HCT116 (cell line): ENCODE results near the gene TGFBR1.

Experiments used
- CBX3 ChIP-seq: IDR thresholded peaks from 2 replicates; pipeline ENCODE4 v1.6.1; 2012; ENCODE audit warnings: low read depth
- CEBPB ChIP-seq: IDR thresholded peaks from 2 replicates; pipeline ENCODE4 v1.6.1; 2012; ENCODE audit warnings: low read depth
- CTCF ChIP-seq, 3 experiments: fragments of 200-600 bp in 1 of 3; sonication (generic) in 1 of 3; IDR thresholded peaks in 2 of 3; conservative IDR thresholded peaks in 1 of 3; 2 replicates each; pipeline ENCODE4 v1.5.1; 2012 to 2017; ENCODE audit warnings: low read depth in 2 of 3, low read length in 2 of 3, antibody characterized with exemption in 1 of 3, borderline replicate concordance in 1 of 3, control low read depth in 1 of 3, mild to moderate bottlenecking in 1 of 3, mixed read lengths in 1 of 3, mixed run types in 1 of 3, moderate library complexity in 1 of 3; ENCODE audit not compliant: insufficient read depth in 1 of 3
- EZH2 ChIP-seq: fragments of 200-600 bp; sonication (generic); IDR thresholded peaks from 2 replicates; pipeline ENCODE4 v1.6.1; 2017; ENCODE audit warnings: antibody characterized with exemption, mixed run types
- EZH2phosphoT487 ChIP-seq: fragments of 200-600 bp; IDR thresholded peaks from 2 replicates; pipeline ENCODE4 v1.6.1; 2018; ENCODE audit warnings: antibody characterized with exemption, borderline replicate concordance
- JUND ChIP-seq: IDR thresholded peaks from 2 replicates; pipeline ENCODE4 v1.6.1; 2012
- MAX ChIP-seq: IDR thresholded peaks from 2 replicates; pipeline ENCODE4 v1.6.1; 2012
- POLR2A ChIP-seq: IDR thresholded peaks from 2 replicates; pipeline ENCODE4 v1.7.0; 2011; ENCODE audit warnings: borderline replicate concordance; ENCODE audit not compliant: insufficient read depth, insufficient read length; ENCODE audit errors: extremely low read depth
- POLR2AphosphoS5 ChIP-seq: IDR thresholded peaks from 2 replicates; pipeline ENCODE4 v1.6.1; 2011; ENCODE audit warnings: mild to moderate bottlenecking, low read depth, low read length, moderate library complexity
- ZNF274 ChIP-seq: fragments of 200-500 bp; sonication (Bioruptor generic); IDR thresholded peaks from 2 replicates; pipeline ENCODE4 v1.6.1; 2014; ENCODE audit warnings: mild to moderate bottlenecking, low read depth, low read length, inconsistent platforms
- TF ChIP-seq, protein P1 (sequence below): IDR thresholded peaks from 2 replicates; pipeline ENCODE4 v1.6.1; 2011; ENCODE audit warnings: mild to moderate bottlenecking, low read length, moderate library complexity; ENCODE audit not compliant: insufficient replicate concordance; ENCODE audit errors: extremely low read depth

GRCh38 chr9:99056886-99057664, 47.8 kb upstream of the TGFBR1 start:
- TF ChIP-seq POLR2AphosphoS5 (no peak), CTCF (IDR thresholded peaks at IDR 0.05 in 2 of 3, conservative IDR thresholded peaks at IDR 0.05 in 1 of 3; ENCODE audit: borderline replicate concordance in 1 of 3, insufficient read depth in 1 of 3, low read depth in 2 of 3, low read length in 2 of 3) (no peak), ZNF274 (no peak), EZH2 (no peak), CBX3 (no peak), JUND (no peak), POLR2A (no peak), CEBPB (no peak), MAX (no peak), EZH2phosphoT487 (no peak)
- TF ChIP-seq, protein P1, sequence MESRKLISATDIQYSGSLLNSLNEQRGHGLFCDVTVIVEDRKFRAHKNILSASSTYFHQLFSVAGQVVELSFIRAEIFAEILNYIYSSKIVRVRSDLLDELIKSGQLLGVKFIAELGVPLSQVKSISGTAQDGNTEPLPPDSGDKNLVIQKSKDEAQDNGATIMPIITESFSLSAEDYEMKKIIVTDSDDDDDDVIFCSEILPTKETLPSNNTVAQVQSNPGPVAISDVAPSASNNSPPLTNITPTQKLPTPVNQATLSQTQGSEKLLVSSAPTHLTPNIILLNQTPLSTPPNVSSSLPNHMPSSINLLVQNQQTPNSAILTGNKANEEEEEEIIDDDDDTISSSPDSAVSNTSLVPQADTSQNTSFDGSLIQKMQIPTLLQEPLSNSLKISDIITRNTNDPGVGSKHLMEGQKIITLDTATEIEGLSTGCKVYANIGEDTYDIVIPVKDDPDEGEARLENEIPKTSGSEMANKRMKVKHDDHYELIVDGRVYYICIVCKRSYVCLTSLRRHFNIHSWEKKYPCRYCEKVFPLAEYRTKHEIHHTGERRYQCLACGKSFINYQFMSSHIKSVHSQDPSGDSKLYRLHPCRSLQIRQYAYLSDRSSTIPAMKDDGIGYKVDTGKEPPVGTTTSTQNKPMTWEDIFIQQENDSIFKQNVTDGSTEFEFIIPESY: no peak
